GM21576 (cell line): ENCODE data around the gene MFSD12.
A peak's percentile ranks its signal among the peaks of the same experiment; 100 is the strongest.
"Not testable (repeated sequence)": the region's sequence is repeated elsewhere in the genome, so short reads cannot be mapped to it uniquely, and the experiment has no call there.

Source experiments
- ATAC-seq: cut with Tn5 transposase; IDR thresholded peaks from one replicate; pipeline ENCODE4 v1.9.1; 2021; ENCODE audit warnings: mild to moderate bottlenecking, moderate library complexity; ENCODE audit not compliant: unreplicated experiment

The MFSD12 gene

DNA sequence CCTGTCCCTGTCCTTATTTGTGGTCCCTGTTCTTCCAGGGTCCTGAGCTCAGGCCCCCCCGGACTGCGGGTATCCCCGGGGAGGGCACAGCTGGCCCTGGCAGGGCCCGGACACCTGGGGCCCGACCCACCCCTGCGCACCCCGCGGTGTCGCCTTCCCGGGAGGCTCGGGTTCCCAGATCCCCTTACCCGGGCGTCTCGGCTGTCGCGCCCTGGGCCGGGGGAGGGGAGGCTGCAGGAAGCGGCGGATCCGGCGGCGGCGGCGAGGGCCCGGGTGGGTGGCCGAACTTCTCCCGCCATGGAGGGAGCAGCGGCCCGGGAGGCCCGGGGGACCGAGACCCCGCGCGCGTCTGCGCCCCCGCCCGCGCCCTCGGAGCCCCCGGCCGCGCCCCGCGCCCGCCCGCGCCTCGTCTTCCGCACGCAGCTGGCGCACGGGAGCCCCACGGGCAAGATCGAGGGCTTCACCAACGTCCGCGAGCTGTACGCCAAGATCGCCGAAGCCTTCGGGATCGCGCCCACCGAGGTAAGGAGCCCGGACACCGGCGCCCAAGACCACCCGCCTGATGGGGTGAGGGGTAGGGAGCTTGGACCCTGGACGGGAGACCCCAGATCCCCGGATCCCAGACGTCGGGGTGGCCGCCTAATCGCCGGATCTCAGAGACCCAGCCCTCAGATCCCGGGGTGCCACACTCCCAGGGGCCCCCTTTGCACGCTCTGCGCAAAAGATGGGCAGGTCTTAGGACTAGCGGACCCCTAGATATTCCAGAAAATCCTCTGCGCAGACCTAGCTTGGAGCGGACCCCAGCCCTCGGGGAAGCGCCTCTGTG is 28.1 kb upstream of the MFSD12 start, which contains the start of gene GIPC3:
TSS of gene GIPC3 (plus strand) at position 178 of the 826 bp plus-strand sequence. CDS start at position 298, 120 bp downstream.
- no peak for ATAC-seq

- not testable (repeated sequence) for ATAC-seq
Measured at GRCh38 chr19:3584036-3584802, 26.8 kb upstream of the MFSD12 start.

GRCh38 chr19:3581792-3582191 is 24.4 kb upstream of the MFSD12 start:
- ATAC-seq: not testable (repeated sequence)

GRCh38 chr19:3580156-3580934 is 23.0 kb upstream of the MFSD12 start:
- ATAC-seq: no peak

GRCh38 chr19:3578390-3578789 is 21.0 kb upstream of the MFSD12 start:
- no peak for ATAC-seq

GRCh38 chr19:3577723-3578344 is 20.4 kb upstream of the MFSD12 start:
- ATAC-seq: no peak

- no peak for ATAC-seq
Measured at GRCh38 chr19:3576696-3577443, 19.5 kb upstream of the MFSD12 start.

- ATAC-seq: no peak
Measured at GRCh38 chr19:3575949-3576673, 18.7 kb upstream of the MFSD12 start.

GRCh38 chr19:3575260-3575741 is 17.9 kb upstream of the MFSD12 start:
- no peak for ATAC-seq

DNA sequence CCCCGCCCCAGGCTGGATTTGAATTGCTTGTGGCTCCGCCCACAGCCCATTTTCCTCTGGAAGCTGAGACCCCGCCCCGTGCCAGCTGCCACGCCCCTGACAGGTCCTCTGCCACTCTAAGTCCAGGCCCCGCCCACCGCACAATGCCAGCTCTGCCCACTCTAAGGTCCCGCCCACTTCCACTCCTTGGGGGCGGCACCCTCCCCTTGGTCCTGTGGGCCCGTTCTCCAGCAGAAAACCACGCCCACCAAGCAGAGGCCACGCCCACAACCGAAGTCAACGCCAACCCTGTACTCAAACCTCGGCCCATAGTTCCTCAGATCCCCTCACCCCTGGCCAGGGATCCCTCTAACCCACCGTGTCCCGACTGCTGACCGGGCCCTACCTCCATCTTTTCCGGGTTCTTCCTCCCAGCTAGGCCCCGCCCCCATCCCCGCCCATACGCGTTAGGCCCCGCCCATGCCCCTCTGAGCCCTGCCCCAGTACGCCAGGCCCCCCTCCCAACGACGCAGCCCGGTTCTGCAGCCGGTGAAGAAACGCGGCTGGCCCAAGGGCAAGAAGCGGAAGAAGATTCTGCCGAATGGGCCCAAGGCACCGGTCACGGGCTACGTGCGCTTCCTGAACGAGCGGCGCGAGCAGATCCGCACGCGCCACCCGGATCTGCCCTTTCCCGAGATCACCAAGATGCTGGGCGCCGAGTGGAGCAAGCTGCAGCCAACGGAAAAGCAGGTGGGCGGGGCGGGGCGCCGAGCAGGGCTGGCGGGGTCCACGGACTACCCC is 16.7 kb upstream of the MFSD12 start:
- no peak for ATAC-seq

DNA sequence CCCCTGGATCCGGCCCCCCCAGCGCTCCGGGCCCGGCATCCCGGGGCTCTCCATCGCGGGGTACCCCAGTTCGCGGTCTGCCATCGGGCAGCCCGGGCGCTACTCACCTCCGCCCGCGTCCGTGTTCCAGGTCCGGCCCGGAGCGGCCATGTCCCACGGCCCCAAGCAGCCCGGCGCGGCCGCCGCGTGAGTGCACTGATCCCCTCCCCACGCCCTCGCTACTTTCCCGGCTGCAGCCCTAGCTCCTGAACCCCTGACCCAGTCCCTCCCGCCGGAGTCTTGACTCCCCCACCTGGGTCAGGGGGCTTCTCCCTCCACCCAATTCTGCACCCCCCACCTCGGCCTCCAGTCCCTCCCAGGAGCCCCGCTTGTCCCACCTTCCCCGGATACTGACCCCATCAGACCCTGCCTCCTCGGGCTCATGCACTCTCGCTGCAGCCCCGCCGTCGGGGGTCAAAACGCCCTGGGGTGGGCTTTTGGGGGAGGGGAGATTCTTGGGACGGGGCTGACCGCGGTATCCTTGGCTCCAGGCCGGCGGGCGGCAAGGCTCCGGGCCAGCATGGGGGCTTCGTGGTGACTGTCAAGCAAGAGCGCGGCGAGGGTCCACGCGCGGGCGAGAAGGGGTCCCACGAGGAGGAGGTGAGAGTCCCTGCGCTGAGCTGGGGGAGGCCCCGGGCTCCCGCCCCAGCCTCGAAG is 15.9 kb upstream of the MFSD12 start:
- ATAC-seq: no peak

DNA sequence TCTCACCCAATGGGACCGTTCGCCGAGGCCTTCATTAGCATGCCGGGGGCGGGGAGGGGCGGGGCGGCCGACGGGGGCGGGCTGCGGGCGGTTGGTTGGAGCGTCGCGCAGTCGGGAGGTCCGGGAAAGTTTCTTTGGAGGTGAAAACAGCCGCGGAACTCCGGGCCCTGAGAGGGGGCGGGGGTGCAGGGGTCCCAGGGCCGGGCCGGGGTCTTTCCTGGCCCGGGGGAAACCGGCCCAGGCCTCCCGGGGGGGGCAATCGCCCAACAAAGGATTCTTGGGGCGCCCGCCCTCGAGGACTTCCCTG is 15.4 kb upstream of the MFSD12 start, which contains the start of gene HMG20B:
TSS of gene HMG20B (plus strand) at position 90 of the 307 bp plus-strand sequence. CDS start 366 bp downstream, outside the sequence.
- no peak for ATAC-seq

DNA sequence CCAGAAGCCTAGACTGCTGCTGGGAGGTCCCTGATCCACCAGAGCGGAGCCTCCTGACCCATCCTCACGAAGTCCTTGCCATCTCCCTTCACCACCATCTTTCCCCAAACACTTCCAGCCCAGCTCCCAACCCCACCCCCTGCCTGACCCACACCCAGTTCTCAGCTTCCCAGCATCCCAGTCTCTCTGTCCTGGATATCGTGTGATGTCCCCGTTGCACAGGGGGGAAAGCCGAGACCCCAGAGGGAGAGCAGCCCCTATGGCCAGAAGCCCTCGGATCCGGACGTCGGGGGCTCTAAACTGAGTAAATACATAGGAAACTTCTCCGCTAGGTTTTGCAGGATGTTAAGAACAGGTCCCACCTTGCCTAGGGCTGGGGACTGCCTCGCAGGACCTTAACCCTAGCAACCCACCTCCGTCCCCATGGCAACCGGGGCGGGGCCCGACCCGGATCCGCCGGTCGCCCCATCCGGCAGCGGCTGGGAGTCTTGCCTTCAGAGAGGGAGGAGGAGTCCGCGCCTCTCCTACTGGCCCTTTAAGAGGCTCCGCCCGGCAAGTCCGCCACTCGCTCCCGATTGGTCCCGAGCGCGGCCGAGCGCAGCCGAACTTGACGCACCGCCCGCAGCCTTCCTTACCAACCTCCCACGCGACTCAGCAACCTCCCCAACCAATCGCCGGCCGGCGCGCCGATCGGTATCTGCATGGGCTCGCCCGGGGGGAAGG is 14.9 kb upstream of the MFSD12 start:
- ATAC-seq: peak; percentile 92

GRCh38 chr19:3570606-3571011 is 13.2 kb upstream of the MFSD12 start:
- no peak for ATAC-seq

GRCh38 chr19:3570042-3570441 is 12.7 kb upstream of the MFSD12 start:
- not testable (repeated sequence) for ATAC-seq

DNA sequence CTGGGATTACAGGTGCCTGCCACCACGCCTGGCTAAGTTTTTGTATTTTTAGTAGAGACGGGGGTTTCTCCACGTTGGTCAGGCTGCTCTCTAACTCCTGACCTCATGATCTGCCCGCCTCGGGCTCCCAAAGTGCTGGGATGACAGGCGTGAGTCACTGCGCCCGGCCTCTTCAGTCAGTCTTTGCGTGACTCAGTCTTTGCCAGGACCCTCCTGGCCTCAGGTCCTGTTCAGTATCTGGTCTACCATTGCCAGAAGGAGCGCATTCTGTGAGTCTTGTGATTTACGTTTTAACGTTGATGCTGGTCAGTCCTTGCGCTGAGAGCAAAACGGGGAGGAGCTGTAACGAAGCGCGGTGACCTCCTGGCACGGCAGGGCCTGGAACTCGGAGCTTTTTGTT is 7.8 kb upstream of the MFSD12 start:
- ATAC-seq: no peak
